HepG2 (cell line): Measurements from ENCODE around the gene RCC1. TPM values are rescaled to one million over a fixed set of nuclear protein-coding genes. Genes with fewer than 3 reads are reported as not detected.

Source experiments
- ATF7 ChIP-seq, 2 experiments: fragments of 450-650 bp in 1 of 2; sonication (generic) in 1 of 2; formaldehyde crosslinking in 1 of 2; IDR thresholded peaks; 2 replicates each; pipeline versions ENCODE4 v1.4.0 to v1.6.1; 2016 to 2020; ENCODE audit warnings: antibody characterized with exemption in 1 of 2, mild to moderate bottlenecking in 1 of 2, missing genetic modification reagents in 1 of 2
- CREB3 ChIP-seq: sonication (generic); formaldehyde crosslinking; IDR thresholded peaks from 2 replicates; pipeline ENCODE4 v1.5.0; 2020; ENCODE audit warnings: missing genetic modification reagents
- GATAD1 ChIP-seq: IDR thresholded peaks from 2 replicates; pipeline ENCODE4 v1.6.1; 2016; ENCODE audit warnings: missing genetic modification reagents, missing compliant biosample characterization
- HHEX ChIP-seq: IDR thresholded peaks from 2 replicates; pipeline ENCODE4 v1.6.1; 2016; ENCODE audit warnings: control low read depth
- HINFP ChIP-seq: sonication (generic); formaldehyde crosslinking; IDR thresholded peaks from 2 replicates; pipeline ENCODE4 v1.4.0; 2020; ENCODE audit warnings: low read depth, mild to moderate bottlenecking, missing genetic modification reagents
- PATZ1 ChIP-seq: sonication (generic); formaldehyde crosslinking; IDR thresholded peaks from 2 replicates; pipeline ENCODE4 v1.4.0; 2020; ENCODE audit warnings: missing genetic modification reagents
- SAP130 ChIP-seq: IDR thresholded peaks from 2 replicates; pipeline ENCODE4 v1.6.1; 2016; ENCODE audit warnings: low read depth
- SIN3B ChIP-seq: fragments of 150-350 bp; IDR thresholded peaks from 2 replicates; pipeline ENCODE4 v1.6.1; 2014; ENCODE audit warnings: low read length
- ZNF318 ChIP-seq: sonication (generic); formaldehyde crosslinking; IDR thresholded peaks from 2 replicates; pipeline ENCODE4 v1.4.0; 2020; ENCODE audit warnings: mild to moderate bottlenecking, missing genetic modification reagents
- polyA plus RNA-seq, 8 experiments: library from polyadenylated mRNA; depleted of rRNA in 3 of 8; stranded (reverse) in 7 of 8; unstranded in 1 of 8; fragments of >200 nt; fragmentation: Illumina TruSeq in 4 of 8; extraction: Trizol in 4 of 8; gene quantifications; 2 replicates each; pipeline versions ENCODE4 v1.2.1 to v1.2.3, GENCODE V29; 2011 to 2016; ENCODE audit warnings: low read depth in 4 of 8, missing spikeins in 1 of 8, mixed read lengths in 1 of 8; ENCODE audit not compliant: insufficient read depth in 1 of 8
- total RNA-seq, 5 experiments: library from RNA; depleted of rRNA; stranded (reverse); fragments of >200 nt; fragmentation: Illumina TruSeq; extraction: Trizol; gene quantifications; 2 replicates each; pipeline ENCODE4 v1.2.3, GENCODE V29; 2016; ENCODE audit warnings: low read depth in 1 of 5

Gene RCC1
- total and polyA plus RNA-seq, 2 of the 13 experiments (the other 11 are each of a cell fraction or from before 2014, with no cell fraction given) = 47.2 to 80.8 TPM

- TF ChIP-seq PATZ1 (CRISPR knock-in tag) (peak; percentile 18; the same call in 1 of the 2 replicates), ZNF318 (CRISPR knock-in tag) (no peak), CREB3 (CRISPR knock-in tag) (no peak), HHEX (no peak), ATF7 (IDR thresholded peaks at IDR 0.05) (no peak; the same call in 1 of the 2 replicates), ATF7 (CRISPR knock-in tag; IDR thresholded peaks at IDR 0.05) (no peak), SIN3B (no peak), HINFP (CRISPR knock-in tag) (no peak), GATAD1 (CRISPR knock-in tag) (no peak; the same call in 1 of the 2 replicates), SAP130 (peak; percentile 82)
Observed at GRCh38 chr1:28518745-28519341, 13.0 kb downstream of the RCC1 start (continued).
